Endothelial cell of umbilical vein (primary cell): ENCODE data around the gene MYBPHL. TPM values are rescaled to one million over a fixed set of nuclear protein-coding genes. Genes with fewer than 3 reads are reported as not detected.
"Not testable (repeated sequence)": the region's sequence is repeated elsewhere in the genome, so short reads cannot be mapped to it uniquely, and the experiment has no call there.

Source experiments
- BruUV-seq: library from RNA; stranded (reverse); fragments of 400-500 nt; replicated peaks from 2 replicates; lab custom pipeline; 2021; lab: Mats Ljungman, UMichigan
- CTCF ChIA-PET: fragments of 300-600, 350-600 bp; sonication (Branson Sonifier 250); formaldehyde crosslinking; loops from one replicate; lab custom pipeline; 2021; ENCODE audit warnings: antibody characterized with exemption, inconsistent platforms; lab: Charles Lee
- POLR2A ChIA-PET: fragments of 300-600, 350-600 bp; sonication (Branson Sonifier 250); formaldehyde crosslinking; loops from one replicate; lab custom pipeline; 2021; ENCODE audit warnings: antibody characterized with exemption, inconsistent platforms; lab: Charles Lee
- DNase-seq: peaks from one replicate; pipeline ENCODE4 v3.0.0-alpha.2; 2011; ENCODE audit warnings: low read depth, low spot score
- FAIRE-seq: peaks from 2 replicates; lab custom pipeline; 2011; peaks lifted over from hg19 to GRCh38; lab: Jason Lieb, UNC
- H2AFZ ChIP-seq: 2 replicates; pipeline ENCODE4 v1.6.0; 2012; ENCODE audit warnings: low read depth, low read length, control low read depth, inconsistent platforms
- H3K27ac ChIP-seq: 2 replicates; pipeline ENCODE4 v1.5.1; 2011; ENCODE audit warnings: low read depth, mild to moderate bottlenecking, control low read depth, low read length, moderate library complexity; ENCODE audit not compliant: insufficient read depth
- H3K27me3 ChIP-seq, 2 experiments: 2 replicates each; pipeline versions ENCODE4 v1.6.0 to v1.6.1; 2011; ENCODE audit warnings: low read length in 2 of 2, mixed read lengths in 1 of 2; ENCODE audit not compliant: control insufficient read depth in 2 of 2, insufficient read depth in 2 of 2
- H3K36me3 ChIP-seq, 2 experiments: 2 replicates in 1 of 2; 3 replicates in 1 of 2; pipeline ENCODE4 v1.5.1; 2011; ENCODE audit warnings: low read length in 2 of 2, mild to moderate bottlenecking in 1 of 2, moderate library complexity in 1 of 2; ENCODE audit not compliant: control insufficient read depth in 2 of 2, insufficient read depth in 2 of 2; ENCODE audit errors: extremely low read depth in 1 of 2
- H3K4me1 ChIP-seq: 3 replicates; pipeline ENCODE4 v1.5.1; 2011; ENCODE audit warnings: mild to moderate bottlenecking, low read length; ENCODE audit not compliant: control insufficient read depth, insufficient read depth; ENCODE audit errors: extremely low read depth
- H3K4me2 ChIP-seq: 2 replicates; pipeline ENCODE4 v1.6.1; 2011; ENCODE audit warnings: low read length, control low read depth, mixed read lengths; ENCODE audit not compliant: insufficient read depth
- H3K4me3 ChIP-seq, 3 experiments: fragments of 200-600 bp in 1 of 3; sonication (generic), shearing (Covaris generic) in 1 of 3; replicated peaks in 1 of 3; 2 replicates each; pipeline ENCODE4 v1.5.1; 2011 to 2016; ENCODE audit warnings: control low read depth in 3 of 3, low read length in 3 of 3, mild to moderate bottlenecking in 2 of 3, inconsistent platforms in 1 of 3, low read depth in 1 of 3, moderate library complexity in 1 of 3; ENCODE audit not compliant: insufficient read depth in 1 of 3
- H3K79me2 ChIP-seq: 2 replicates; pipeline ENCODE4 v1.6.0; 2012; ENCODE audit warnings: low read length, inconsistent platforms; ENCODE audit not compliant: control insufficient read depth, insufficient read depth
- H3K9ac ChIP-seq: replicated peaks from 2 replicates; pipeline ENCODE3; 2011; ENCODE audit warnings: low read length, control low read depth; ENCODE audit not compliant: insufficient read depth; ENCODE audit errors: extremely low read depth
- H3K9me1 ChIP-seq: replicated peaks from 3 replicates; pipeline ENCODE4 v1.6.0; 2011; ENCODE audit warnings: mild to moderate bottlenecking, low read length; ENCODE audit not compliant: control insufficient read depth, insufficient read depth; ENCODE audit errors: extremely low read depth
- H3K9me3 ChIP-seq: replicated peaks from 2 replicates; pipeline ENCODE4 v1.5.1; 2012; ENCODE audit warnings: low read length, inconsistent platforms; ENCODE audit not compliant: control insufficient read depth, insufficient read depth
- H4K20me1 ChIP-seq: replicated peaks from 2 replicates; pipeline ENCODE3; 2011; ENCODE audit warnings: mild to moderate bottlenecking, low read length; ENCODE audit not compliant: control insufficient read depth, insufficient read depth; ENCODE audit errors: extremely low read depth
- EZH2 ChIP-seq: IDR thresholded peaks from 2 replicates; pipeline ENCODE4 v1.6.1; 2012; ENCODE audit warnings: borderline replicate concordance, low read depth, mild to moderate bottlenecking, moderate library complexity, low read length, inconsistent platforms; ENCODE audit not compliant: severe bottlenecking
- GATA2 ChIP-seq: IDR thresholded peaks from 2 replicates; pipeline ENCODE4 v1.7.0; 2011; ENCODE audit warnings: low read depth, mild to moderate bottlenecking, moderate library complexity, mixed read lengths, low read length; ENCODE audit not compliant: insufficient read length, insufficient read depth
- MAX ChIP-seq: IDR thresholded peaks from 2 replicates; pipeline ENCODE4 v1.6.1; 2011; ENCODE audit not compliant: insufficient read depth, insufficient read length
- MYC ChIP-seq: IDR thresholded peaks from one replicate; pipeline ENCODE4 v1.6.1; 2011; ENCODE audit warnings: mild to moderate bottlenecking, low read depth, low read length
- dilution Hi-C: fragments of 300-500 bp; cut with MboI; formaldehyde crosslinking; loops from one replicate; pipeline ENCODE4 v1.15.0; 2019; ENCODE audit warnings: low sequenced_read_pairs; ENCODE audit not compliant: extremely low pct_ligation_motif_present
- intact Hi-C: fragments of 100-400 bp; cut with micrococcal nuclease; formaldehyde crosslinking; loops from one replicate; pipeline ENCODE4 v1.10.0; 2022
- polyA plus RNA-seq, 4 experiments: library from polyadenylated mRNA; depleted of rRNA in 3 of 4; stranded (reverse) in 3 of 4; unstranded in 1 of 4; fragments of >200 nt; gene quantifications; 2 replicates each; pipeline versions ENCODE4 v1.2.1 to v1.2.3, GENCODE V29; 2011 to 2012; ENCODE audit warnings: missing spikeins in 1 of 4
- total RNA-seq: library from RNA; stranded (reverse); gene quantifications from 2 replicates; pipeline ENCODE4 v1.2.3, GENCODE V29; 2021

The MYBPHL gene
- total and polyA plus RNA-seq, 2 donors (not counting 3 experiments of a cell fraction or from before 2014, with no cell fraction given): not detected

GRCh38 chr1:109290137-109290536 is 16.7 kb downstream of the MYBPHL start:
- ChIA-PET POLR2A (no interaction called here), CTCF (no interaction called here)
- H3K4me2 ChIP-seq: no peak overlapping the region
- BruUV-seq: no TSS peak
- H3K79me2 ChIP-seq: no peaks in the 10 kb centered on the region
- no peak overlapping the region for H2AFZ ChIP-seq
- no peaks in the 10 kb centered on the region for H3K9me1 ChIP-seq
- TF ChIP-seq MAX (no peak), EZH2 (no peak), MYC (no peak), GATA2 (no peak)
- H3K4me3 ChIP-seq: no peak overlapping the region
- H3K27ac ChIP-seq: no peak overlapping the region
- H3K9ac ChIP-seq: no peak overlapping the region
- H3K4me1 ChIP-seq: no peaks in the 10 kb centered on the region
- H3K9me3 ChIP-seq: no peaks in the 10 kb centered on the region
- H3K36me3 ChIP-seq: no peaks in the 10 kb centered on the region
- intact Hi-C loops (no loop called here), dilution Hi-C loops (no loop called here)
- H4K20me1 ChIP-seq: no peaks in the 10 kb centered on the region
- H3K27me3 ChIP-seq: peaks cover 6 to 8% of the 10 kb centered on the region in 2 experiments
- no peak for DNase-seq
- FAIRE-seq: no peak

- H3K27me3 ChIP-seq, H3K36me3 ChIP-seq, H3K9me1 ChIP-seq, FAIRE-seq, H3K9ac ChIP-seq, H4K20me1 ChIP-seq, BruUV-seq, DNase-seq, H3K9me3 ChIP-seq, POLR2A ChIA-PET, H2AFZ ChIP-seq, H3K4me3 ChIP-seq, intact Hi-C loops, dilution Hi-C loops, H3K27ac ChIP-seq, H3K4me2 ChIP-seq: not testable (repeated sequence)
- CTCF ChIA-PET: interaction anchor here (1.0 kb wide), 1 partner anchor 26 kb away, joined by 3 read pairs; no protein-coding TSS in a partner anchor
- peaks cover 18% of the 10 kb centered on the region for H3K4me1 ChIP-seq
- peaks cover 12% of the 10 kb centered on the region for H3K79me2 ChIP-seq
Measured at GRCh38 chr1:109286762-109287161, 20.0 kb downstream of the MYBPHL start.
